Fibroblast of the aortic adventitia (primary cell): Measurements from ENCODE around the gene RABGAP1L. TPM values are rescaled to one million over a fixed set of nuclear protein-coding genes. Genes with fewer than 3 reads are reported as not detected.

ENCODE experiments used
- DNase-seq: peaks from one replicate; pipeline ENCODE4 v3.0.0-alpha.2; 2010; ENCODE audit warnings: low read depth
- H3K4me3 ChIP-seq: 2 replicates; pipeline ENCODE4 v1.5.1; 2011; ENCODE audit warnings: low read depth, mild to moderate bottlenecking, control low read depth, low read length, moderate library complexity
- CTCF ChIP-seq: IDR thresholded peaks from 2 replicates; pipeline ENCODE4 v1.5.1; 2011; ENCODE audit warnings: mild to moderate bottlenecking, low read length, control low read depth, inconsistent platforms; ENCODE audit not compliant: insufficient read depth
- total RNA-seq: library from RNA; depleted of rRNA; stranded (reverse); fragments of >200 nt; gene quantifications from 2 replicates; pipeline ENCODE4 v1.2.3, GENCODE V29; 2012; ENCODE audit warnings: low replicate concordance

RABGAP1L gene
- total RNA-seq, 1 donor, result 39.9 TPM

GRCh38 chr1:174788981-174789380, 629.7 kb downstream of the RABGAP1L start:
- TF ChIP-seq CTCF, result no peak
- no peak overlapping the region for H3K4me3 ChIP-seq
- peak; percentile 85 for DNase-seq

- no peak overlapping the region for H3K4me3 ChIP-seq
- no peak for TF ChIP-seq CTCF
- peak; percentile 74 for DNase-seq
These were observed 630.1 kb downstream of the RABGAP1L start for GRCh38 chr1:174789399-174789798.

GRCh38 chr1:174791863-174792262, 632.5 kb downstream of the RABGAP1L start:
- no peak for DNase-seq
- no peak for TF ChIP-seq CTCF
- no peak overlapping the region for H3K4me3 ChIP-seq

- no peak overlapping the region for H3K4me3 ChIP-seq
- no peak for TF ChIP-seq CTCF
- no peak for DNase-seq
These were observed 635.5 kb downstream of the RABGAP1L start for GRCh38 chr1:174794861-174795260.

GRCh38 chr1:174795806-174796205, 636.5 kb downstream of the RABGAP1L start:
- TF ChIP-seq CTCF, result no peak
- no peak for DNase-seq
- H3K4me3 ChIP-seq, result no peak overlapping the region

- DNase-seq, result no peak
- H3K4me3 ChIP-seq, result no peak overlapping the region
- no peak for TF ChIP-seq CTCF
These were observed 638.1 kb downstream of the RABGAP1L start for GRCh38 chr1:174797398-174797797.

GRCh38 chr1:174799136-174799479, 639.8 kb downstream of the RABGAP1L start:
- peak overlapping the region; percentile 64 for H3K4me3 ChIP-seq
- TF ChIP-seq CTCF, result no peak
- no peak for DNase-seq
